ENCODE measurements around the gene BORCS5. TPM values are rescaled to one million over a fixed set of nuclear protein-coding genes. Genes with fewer than 3 reads are reported as not detected.

The BORCS5 gene
- total and polyA plus RNA-seq, 2 experiments from 2014 or later = 11.3 to 12.6 TPM

- H3K36me3 ChIP-seq (ENCODE audit: insufficient read depth) = peaks cover 7% of the 10 kb centered on the region; the same call in 1 of the 2 replicates
- H3K79me2 ChIP-seq (replicated peaks; ENCODE audit: insufficient read depth) = no peaks in the 10 kb centered on the region
- DNase-seq (ENCODE audit: low spot score) (no peak), ATAC-seq (no peak)
- Mint-ChIP-seq H3K36me3 (ENCODE audit: low read depth) (peaks cover 15% of the 10 kb centered on the region), H3K27ac (no peak overlapping the region), H3K27me3 (ENCODE audit: insufficient read depth, low read depth, poor library complexity) (peaks cover 3% of the 10 kb centered on the region), H3K9me3 (peaks cover 17% of the 10 kb centered on the region), H3K4me1 (peaks cover 18% of the 10 kb centered on the region), H3K4me3 (no peak overlapping the region)
- no peak overlapping the region for H3K4me2 ChIP-seq
- TF ChIP-seq NANOG (IDR thresholded peaks at IDR 0.05; ENCODE audit: borderline replicate concordance) (no peak), POLR2AphosphoS5 (IDR thresholded peaks at IDR 0.05; ENCODE audit: low read depth) (no peak), ZNF331 (CRISPR knock-in tag; IDR thresholded peaks at IDR 0.05; ENCODE audit: low read depth) (no peak), ETS1 (IDR thresholded peaks at IDR 0.05) (no peak), EZH2 (IDR thresholded peaks at IDR 0.05; ENCODE audit: low read depth, unreplicated experiment) (no peak), CTCF (conservative IDR thresholded peaks at IDR 0.05; ENCODE audit: low read depth in 2 of 2) (no peak), EZH2phosphoT487 (IDR thresholded peaks at IDR 0.05; ENCODE audit: unreplicated experiment) (no peak), JUNB (IDR thresholded peaks at IDR 0.05; ENCODE audit: unreplicated experiment) (no peak), STAT1 (IDR thresholded peaks at IDR 0.05; ENCODE audit: unreplicated experiment) (no peak), REST (IDR thresholded peaks at IDR 0.05; ENCODE audit: unreplicated experiment) (no peak), ZNF114 (CRISPR knock-in tag; IDR thresholded peaks at IDR 0.05) (no peak), CREB1 (CRISPR knock-in tag; IDR thresholded peaks at IDR 0.05; ENCODE audit: low read depth) (no peak), ZNF462 (CRISPR knock-in tag; IDR thresholded peaks at IDR 0.05) (no peak)
- H2AFZ ChIP-seq = no peak overlapping the region
- no peaks in the 10 kb centered on the region for H3K9me2 ChIP-seq (ENCODE audit: insufficient read depth)
- H3K4me3 ChIP-seq = no peak overlapping the region
- peaks cover 7% of the 10 kb centered on the region; the same call in 1 of the 2 replicates for H3K4me1 ChIP-seq (ENCODE audit: insufficient read depth)
- H3K27ac ChIP-seq (ENCODE audit: low read depth) = no peak overlapping the region
- H3K27me3 ChIP-seq (ENCODE audit: insufficient read depth) = no peaks in the 10 kb centered on the region
- H4K20me1 ChIP-seq (replicated peaks; ENCODE audit: insufficient read depth) = no peaks in the 10 kb centered on the region
- no peaks in the 10 kb centered on the region for H3F3A ChIP-seq (replicated peaks; ENCODE audit: low read depth)
Measured at GRCh38 chr12:12428047-12428446, 71.2 kb downstream of the BORCS5 start.
